Mesenteric fat pad (tissue), 1 donor: Measurements from ENCODE around the gene MESP2. TPM values are rescaled to one million over a fixed set of nuclear protein-coding genes. Genes with fewer than 3 reads are reported as not detected.
A peak's percentile ranks its signal among the peaks of the same experiment; 100 is the strongest.

Source experiments
- DNase-seq: peaks from one replicate; pipeline ENCODE4 v3.0.0-alpha.2; 2020; ENCODE audit warnings: low spot score
- total RNA-seq: library from RNA; stranded (reverse); fragmentation: NEBNext Ultra II Directional; extraction: Animal tissue kit (Norgen Biotek cat#: 25700); gene quantifications from one replicate; pipeline ENCODE4 v1.2.1, GENCODE V29; 2021
- donor health status: DM: yes; HTN: yes; CAD: no.

The MESP2 gene
- total RNA-seq, 1 donor from 2014 or later = 0.96 TPM

GRCh38 chr15:89814112-89814742 is 38.1 kb downstream of the MESP2 start:
- peak; percentile 85 for DNase-seq

GRCh38 chr15:89815769-89816168 is 39.6 kb downstream of the MESP2 start:
- no peak for DNase-seq

GRCh38 chr15:89817701-89818280 is 41.7 kb downstream of the MESP2 start:
- DNase-seq = no peak

GRCh38 chr15:89818287-89818686 is 42.2 kb downstream of the MESP2 start:
- DNase-seq = no peak

- peak; percentile 84 for DNase-seq
Measured at GRCh38 chr15:89820666-89821611, 44.8 kb downstream of the MESP2 start.

GRCh38 chr15:89822026-89822425 is 45.9 kb downstream of the MESP2 start:
- no peak for DNase-seq

- DNase-seq = no peak
Measured at GRCh38 chr15:89822611-89822950, 46.4 kb downstream of the MESP2 start.

GRCh38 chr15:89822951-89823711 is 47.0 kb downstream of the MESP2 start:
- no peak for DNase-seq

- DNase-seq = no peak
Measured at GRCh38 chr15:89823836-89824606, 47.9 kb downstream of the MESP2 start.

- DNase-seq = no peak
Measured at GRCh38 chr15:89824607-89824867, 48.4 kb downstream of the MESP2 start.

GRCh38 chr15:89825271-89825940 is 49.3 kb downstream of the MESP2 start:
- DNase-seq = no peak

- no peak for DNase-seq
Measured at GRCh38 chr15:89826671-89827655, 50.8 kb downstream of the MESP2 start.

- no peak for DNase-seq
Measured at GRCh38 chr15:89827829-89828228, 51.7 kb downstream of the MESP2 start.

Other genes starting within 250 kb of the MESP2 start
- gene TICRR, start 200.9 kb upstream of the MESP2 start, total RNA-seq = not detected
- gene KIF7, start 120.9 kb upstream of the MESP2 start, total RNA-seq = 12.7 TPM
- 1,691 TPM for gene PLIN1, start 97.0 kb upstream of the MESP2 start, total RNA-seq
- gene PEX11A, start 85.6 kb upstream of the MESP2 start, total RNA-seq = 103 TPM
- 0.32 TPM for gene WDR93, start 85.5 kb upstream of the MESP2 start, total RNA-seq
- gene MESP1, start 25.1 kb upstream of the MESP2 start, total RNA-seq = 16.0 TPM
- gene ANPEP, start 38.5 kb downstream of the MESP2 start, total RNA-seq = 50.3 TPM
- gene AP3S2, start 117.7 kb downstream of the MESP2 start, total RNA-seq = 27.3 TPM
- 17.7 TPM for gene ARPIN, start 136.6 kb downstream of the MESP2 start, total RNA-seq
- gene ZNF710, start 225.0 kb downstream of the MESP2 start, total RNA-seq = 11.5 TPM